Caco-2 (cell line): ENCODE measurements around the gene CALML3. TPM values are rescaled to one million over a fixed set of nuclear protein-coding genes. Genes with fewer than 3 reads are reported as not detected.

ENCODE experiments used
- BruUV-seq: library from RNA; stranded (reverse); fragments of 400-500 nt; replicated peaks from 2 replicates; lab custom pipeline; 2021; lab: Mats Ljungman, UMichigan
- CTCF ChIA-PET: fragments of 300-600 bp; sonication (Branson Sonifier 250); formaldehyde crosslinking; loops from one replicate; lab custom pipeline; 2022; ENCODE audit warnings: antibody characterized with exemption; lab: Charles Lee
- POLR2A ChIA-PET: fragments of 300-600 bp; sonication (Branson Sonifier 250); formaldehyde crosslinking; loops from one replicate; lab custom pipeline; 2022; ENCODE audit warnings: antibody characterized with exemption; lab: Charles Lee
- DNase-seq, 2 experiments: peaks; one replicate each; pipeline versions ENCODE4 v3.0.0 to v3.0.0-alpha.2; 2020 to 2022
- H3K27me3 ChIP-seq: replicated peaks from 2 replicates; pipeline ENCODE4 v1.6.0; 2011; ENCODE audit warnings: low read length; ENCODE audit not compliant: control insufficient read depth, insufficient read depth
- H3K36me3 ChIP-seq: 2 replicates; pipeline ENCODE4 v1.5.1; 2011; ENCODE audit warnings: low read length; ENCODE audit not compliant: control insufficient read depth, insufficient read depth
- H3K4me1 ChIP-seq: fragments of 250-450 bp; sonication (Bioruptor Pico); 2 replicates; pipeline ENCODE4 v1.5.1; 2020; ENCODE audit warnings: mild to moderate bottlenecking
- H3K4me3 ChIP-seq: 2 replicates; pipeline ENCODE4 v1.5.1; 2011; ENCODE audit warnings: low read depth, mild to moderate bottlenecking, control low read depth, low read length
- H3K9me3 ChIP-seq: fragments of 250-450 bp; sonication (Bioruptor Pico); 2 replicates; pipeline ENCODE4 v1.5.1; 2020; ENCODE audit warnings: mild to moderate bottlenecking, moderate library complexity
- H3K27ac Mint-ChIP-seq: one replicate; pipeline ENCODE4 v1.8.0; 2022; ENCODE audit warnings: mixed read lengths; ENCODE audit not compliant: unreplicated experiment
- H3K27me3 Mint-ChIP-seq: one replicate; pipeline ENCODE4 v1.8.0; 2022; ENCODE audit warnings: mixed read lengths; ENCODE audit not compliant: insufficient read depth, unreplicated experiment
- H3K36me3 Mint-ChIP-seq: one replicate; pipeline ENCODE4 v1.8.0; 2022; ENCODE audit warnings: mild to moderate bottlenecking, mixed read lengths; ENCODE audit not compliant: insufficient read depth, unreplicated experiment
- H3K4me1 Mint-ChIP-seq: one replicate; pipeline ENCODE4 v1.8.0; 2022; ENCODE audit warnings: low read depth, mixed read lengths; ENCODE audit not compliant: unreplicated experiment
- H3K4me3 Mint-ChIP-seq: one replicate; pipeline ENCODE4 v1.8.0; 2022; ENCODE audit warnings: mild to moderate bottlenecking, moderate library complexity, mixed read lengths; ENCODE audit not compliant: unreplicated experiment
- H3K9me3 Mint-ChIP-seq: one replicate; pipeline ENCODE4 v1.8.0; 2022; ENCODE audit warnings: mixed read lengths; ENCODE audit not compliant: unreplicated experiment
- intact Hi-C: fragments of 100-400 bp; cut with micrococcal nuclease; formaldehyde crosslinking; loops from one replicate; pipeline ENCODE4 v1.10.0; 2022; ENCODE audit not compliant: unreplicated experiment
- total RNA-seq: library from RNA; stranded (reverse); gene quantifications from 2 replicates; pipeline ENCODE4 v1.2.3, GENCODE V29; 2022
- TF ChIP-seq, protein P1 (sequence below), 2 experiments: fragments of 200-600 bp in 1 of 2; IDR thresholded peaks; 1 replicate in 1 of 2; 2 replicates in 1 of 2; pipeline versions ENCODE4 v1.5.1 to v1.8.0; 2011 to 2022; ENCODE audit warnings: antibody characterized with exemption in 1 of 2, control low read depth in 1 of 2, inconsistent platforms in 1 of 2, low read depth in 1 of 2, low read length in 1 of 2, mild to moderate bottlenecking in 1 of 2, moderate library complexity in 1 of 2; ENCODE audit not compliant: insufficient read depth in 1 of 2, severe bottlenecking in 1 of 2, unreplicated experiment in 1 of 2

CALML3 gene
- total RNA-seq, 1 experiment from 2014 or later, result 0.18 TPM

DNA sequence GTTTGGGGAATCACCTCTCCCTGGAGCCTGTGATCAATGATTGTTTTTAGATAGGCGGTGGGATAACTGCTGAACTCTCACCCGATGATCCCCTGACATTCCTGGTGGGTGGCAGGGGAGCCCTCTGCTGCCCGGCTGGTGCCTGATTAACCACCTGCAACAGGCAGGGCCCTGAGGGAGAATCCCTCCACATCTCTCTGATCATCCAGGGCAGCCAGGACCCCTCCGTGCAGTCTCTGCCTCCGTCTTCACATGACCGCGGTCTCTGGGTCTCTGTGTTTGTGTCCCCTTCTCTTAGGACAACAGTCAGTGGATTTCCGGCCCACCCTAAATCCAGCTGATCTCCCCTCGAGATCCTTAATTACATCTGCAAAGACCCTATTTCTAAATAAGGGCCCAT is 42.7 kb upstream of the CALML3 start:
- BruUV-seq, result no TSS peak
- TF ChIP-seq, protein P1, sequence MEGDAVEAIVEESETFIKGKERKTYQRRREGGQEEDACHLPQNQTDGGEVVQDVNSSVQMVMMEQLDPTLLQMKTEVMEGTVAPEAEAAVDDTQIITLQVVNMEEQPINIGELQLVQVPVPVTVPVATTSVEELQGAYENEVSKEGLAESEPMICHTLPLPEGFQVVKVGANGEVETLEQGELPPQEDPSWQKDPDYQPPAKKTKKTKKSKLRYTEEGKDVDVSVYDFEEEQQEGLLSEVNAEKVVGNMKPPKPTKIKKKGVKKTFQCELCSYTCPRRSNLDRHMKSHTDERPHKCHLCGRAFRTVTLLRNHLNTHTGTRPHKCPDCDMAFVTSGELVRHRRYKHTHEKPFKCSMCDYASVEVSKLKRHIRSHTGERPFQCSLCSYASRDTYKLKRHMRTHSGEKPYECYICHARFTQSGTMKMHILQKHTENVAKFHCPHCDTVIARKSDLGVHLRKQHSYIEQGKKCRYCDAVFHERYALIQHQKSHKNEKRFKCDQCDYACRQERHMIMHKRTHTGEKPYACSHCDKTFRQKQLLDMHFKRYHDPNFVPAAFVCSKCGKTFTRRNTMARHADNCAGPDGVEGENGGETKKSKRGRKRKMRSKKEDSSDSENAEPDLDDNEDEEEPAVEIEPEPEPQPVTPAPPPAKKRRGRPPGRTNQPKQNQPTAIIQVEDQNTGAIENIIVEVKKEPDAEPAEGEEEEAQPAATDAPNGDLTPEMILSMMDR (IDR thresholded peaks at IDR 0.05; ENCODE audit: insufficient read depth in 1 of 2, low read depth in 1 of 2, low read length in 1 of 2, severe bottlenecking in 1 of 2, unreplicated experiment in 1 of 2), result no peak
- CTCF ChIA-PET, result no interaction called here
- peak overlapping the region; percentile 42 for H3K27ac Mint-ChIP-seq
- H3K4me1 ChIP-seq, result no peaks in the 10 kb centered on the region
- H3K27me3 Mint-ChIP-seq, result no peaks in the 10 kb centered on the region
- H3K9me3 Mint-ChIP-seq, result no peaks in the 10 kb centered on the region
- no peak overlapping the region for H3K4me3 ChIP-seq
- no peaks in the 10 kb centered on the region for H3K36me3 Mint-ChIP-seq
- intact Hi-C loops, result no loop called here
- no peak overlapping the region for H3K4me3 Mint-ChIP-seq
- no peaks in the 10 kb centered on the region for H3K4me1 Mint-ChIP-seq
- peak in 1 of 2 experiments; percentile 13 for DNase-seq
- 0 out of 2 replicates have a peak, but pooled peaks cover 3% of the 10 kb centered on the region for H3K36me3 ChIP-seq
- H3K9me3 ChIP-seq, result peaks cover 9% of the 10 kb centered on the region; the same call in 1 of the 2 replicates
- POLR2A ChIA-PET, result no interaction called here
- H3K27me3 ChIP-seq, result no peaks in the 10 kb centered on the region

DNA sequence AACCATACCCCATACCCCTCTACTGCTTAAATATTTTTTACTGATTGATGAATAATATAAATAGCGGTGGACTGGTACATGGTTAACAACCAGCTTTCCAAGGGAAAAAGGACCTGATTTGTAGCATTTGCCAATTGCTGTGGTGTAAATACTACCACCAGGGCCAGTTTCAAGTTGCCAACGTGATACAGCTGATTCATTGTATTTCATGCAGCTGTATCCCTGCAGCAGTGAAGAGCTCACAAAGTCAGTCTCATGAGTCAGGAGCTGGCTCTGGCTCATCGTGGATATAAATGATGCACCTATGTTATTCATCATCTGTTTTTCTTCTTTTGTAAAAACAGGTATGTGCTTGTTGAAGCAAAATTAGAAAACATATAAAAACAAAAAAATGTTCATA is 40.6 kb upstream of the CALML3 start:
- Histone ChIP-seq H3K36me3 (0 out of 2 replicates have a peak, but pooled peaks cover 3% of the 10 kb centered on the region), H3K4me3 (no peak overlapping the region), H3K4me1 (peaks cover 17% of the 10 kb centered on the region), H3K9me3 (peaks cover 9% of the 10 kb centered on the region; the same call in 1 of the 2 replicates), H3K27me3 (no peaks in the 10 kb centered on the region)
- Mint-ChIP-seq H3K9me3 (no peaks in the 10 kb centered on the region), H3K4me1 (peaks cover 9% of the 10 kb centered on the region), H3K4me3 (no peak overlapping the region), H3K36me3 (peaks cover 10% of the 10 kb centered on the region), H3K27me3 (no peaks in the 10 kb centered on the region), H3K27ac (no peak overlapping the region)
- TF ChIP-seq, protein P1 (IDR thresholded peaks at IDR 0.05; ENCODE audit: insufficient read depth in 1 of 2, low read depth in 1 of 2, low read length in 1 of 2, severe bottlenecking in 1 of 2, unreplicated experiment in 1 of 2), result no peak
- BruUV-seq, result no TSS peak
- intact Hi-C loops, result no loop called here
- POLR2A ChIA-PET, result interaction anchor here (0.6 to 1.1 kb wide), 2 partner anchors 16 to 23 kb away, joined by 3 read pairs; no protein-coding TSS in a partner anchor
- CTCF ChIA-PET, result interaction anchor here (0.6 kb wide), 1 partner anchor 70 kb away, joined by 3 read pairs; no protein-coding TSS in a partner anchor
- peak in 1 of 2 experiments; percentile 15 for DNase-seq

DNA sequence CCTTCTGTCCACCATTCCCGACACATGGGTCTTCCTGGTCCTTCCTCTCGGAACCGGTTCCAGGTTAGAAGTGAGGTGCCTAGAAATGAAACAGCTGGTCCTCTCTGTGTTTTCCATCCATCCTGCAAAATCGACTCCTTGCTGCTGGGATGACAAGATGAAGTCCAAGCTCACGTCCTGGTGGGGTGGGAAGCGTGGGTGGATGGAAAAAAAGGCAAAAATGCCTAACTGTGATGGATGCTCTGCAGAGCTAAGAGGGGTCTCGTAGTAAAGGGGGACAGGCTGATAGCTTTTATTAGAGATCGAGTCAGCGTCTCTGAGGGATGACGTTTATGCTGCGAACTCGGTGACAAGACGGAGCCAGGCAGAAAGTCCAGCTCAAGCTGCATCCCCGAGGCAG is 39.5 kb upstream of the CALML3 start:
- no peak overlapping the region for H3K27ac Mint-ChIP-seq
- Histone ChIP-seq H3K4me3 (no peak overlapping the region), H3K27me3 (no peaks in the 10 kb centered on the region), H3K36me3 (0 out of 2 replicates have a peak, but pooled peaks cover 3% of the 10 kb centered on the region), H3K9me3 (peaks cover 9% of the 10 kb centered on the region; the same call in 1 of the 2 replicates), H3K4me1 (peaks cover 21% of the 10 kb centered on the region)
- peaks cover 18% of the 10 kb centered on the region for H3K36me3 Mint-ChIP-seq
- CTCF ChIA-PET, result no interaction called here
- no peak for DNase-seq
- H3K9me3 Mint-ChIP-seq, result no peaks in the 10 kb centered on the region
- TF ChIP-seq, protein P1 (IDR thresholded peaks at IDR 0.05; ENCODE audit: insufficient read depth in 1 of 2, low read depth in 1 of 2, low read length in 1 of 2, severe bottlenecking in 1 of 2, unreplicated experiment in 1 of 2), result no peak
- H3K4me3 Mint-ChIP-seq, result no peak overlapping the region
- intact Hi-C loops, result no loop called here
- H3K4me1 Mint-ChIP-seq, result peaks cover 11% of the 10 kb centered on the region
- no peaks in the 10 kb centered on the region for H3K27me3 Mint-ChIP-seq
- POLR2A ChIA-PET, result no interaction called here
- BruUV-seq, result no TSS peak
